DND-41 (cell line): ENCODE measurements around the gene CIB1.

Experiments used
- EZH2 ChIP-seq: IDR thresholded peaks from 3 replicates; pipeline ENCODE4 v1.6.1; 2012; ENCODE audit warnings: borderline replicate concordance, low read depth, mild to moderate bottlenecking, moderate library complexity, low read length, inconsistent platforms; ENCODE audit not compliant: severe bottlenecking
- TF ChIP-seq, protein P1 (sequence below): IDR thresholded peaks from 2 replicates; pipeline ENCODE4 v1.5.1; 2012; ENCODE audit warnings: borderline replicate concordance, low read length, moderate library complexity, mild to moderate bottlenecking; ENCODE audit not compliant: poor library complexity, severe bottlenecking; ENCODE audit errors: extremely low read depth

DNA sequence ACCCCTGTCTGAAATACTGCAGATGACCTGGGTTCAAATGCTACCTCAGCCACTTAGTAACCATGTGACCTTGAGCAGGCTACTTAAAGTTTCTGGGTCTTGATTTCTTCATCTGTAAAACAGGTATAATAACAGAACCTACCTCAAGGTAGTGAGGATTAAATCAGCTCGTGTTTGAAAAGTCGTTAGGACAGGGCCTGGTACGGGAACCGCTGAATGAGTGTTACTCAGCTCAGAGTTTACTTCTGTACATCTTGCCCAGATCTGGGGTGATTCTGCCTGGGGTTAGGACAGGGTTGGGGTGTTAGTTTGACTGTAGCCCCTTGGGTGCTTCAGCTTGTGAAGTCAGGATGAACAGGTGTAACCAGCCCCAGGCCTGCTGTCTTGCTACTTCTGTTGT is 30.8 kb downstream of the CIB1 start:
- TF ChIP-seq, protein P1, sequence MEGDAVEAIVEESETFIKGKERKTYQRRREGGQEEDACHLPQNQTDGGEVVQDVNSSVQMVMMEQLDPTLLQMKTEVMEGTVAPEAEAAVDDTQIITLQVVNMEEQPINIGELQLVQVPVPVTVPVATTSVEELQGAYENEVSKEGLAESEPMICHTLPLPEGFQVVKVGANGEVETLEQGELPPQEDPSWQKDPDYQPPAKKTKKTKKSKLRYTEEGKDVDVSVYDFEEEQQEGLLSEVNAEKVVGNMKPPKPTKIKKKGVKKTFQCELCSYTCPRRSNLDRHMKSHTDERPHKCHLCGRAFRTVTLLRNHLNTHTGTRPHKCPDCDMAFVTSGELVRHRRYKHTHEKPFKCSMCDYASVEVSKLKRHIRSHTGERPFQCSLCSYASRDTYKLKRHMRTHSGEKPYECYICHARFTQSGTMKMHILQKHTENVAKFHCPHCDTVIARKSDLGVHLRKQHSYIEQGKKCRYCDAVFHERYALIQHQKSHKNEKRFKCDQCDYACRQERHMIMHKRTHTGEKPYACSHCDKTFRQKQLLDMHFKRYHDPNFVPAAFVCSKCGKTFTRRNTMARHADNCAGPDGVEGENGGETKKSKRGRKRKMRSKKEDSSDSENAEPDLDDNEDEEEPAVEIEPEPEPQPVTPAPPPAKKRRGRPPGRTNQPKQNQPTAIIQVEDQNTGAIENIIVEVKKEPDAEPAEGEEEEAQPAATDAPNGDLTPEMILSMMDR, result no peak
- no peak for TF ChIP-seq EZH2
